HepG2 (cell line): Measurements from ENCODE around the gene CYP2W1. TPM values are rescaled to one million over a fixed set of nuclear protein-coding genes. Genes with fewer than 3 reads are reported as not detected.
A peak's percentile ranks its signal among the peaks of the same experiment; 100 is the strongest.

ENCODE experiments used
- CCDC6 ChIP-seq: sonication (generic); formaldehyde crosslinking; IDR thresholded peaks from 2 replicates; pipeline ENCODE4 v1.8.1; 2022; ENCODE audit warnings: mild to moderate bottlenecking, missing genetic modification reagents, moderate library complexity
- DR1 ChIP-seq: sonication (generic); formaldehyde crosslinking; IDR thresholded peaks from 2 replicates; pipeline ENCODE4 v1.8.0; 2021; ENCODE audit warnings: mild to moderate bottlenecking, missing genetic modification reagents, inconsistent platforms
- DRAP1 ChIP-seq: IDR thresholded peaks from 2 replicates; pipeline ENCODE4 v1.6.1; 2016; ENCODE audit warnings: missing genetic modification reagents, missing compliant biosample characterization
- GLI4 ChIP-seq: sonication (generic); formaldehyde crosslinking; IDR thresholded peaks from 2 replicates; pipeline ENCODE4 v1.5.1; 2020; ENCODE audit warnings: missing genetic modification reagents, mild to moderate bottlenecking, moderate library complexity, borderline replicate concordance
- HNRNPL ChIP-seq: fragments of 200-400 bp; formaldehyde crosslinking; IDR thresholded peaks from 2 replicates; pipeline ENCODE4 v1.6.1; 2017; ENCODE audit warnings: mild to moderate bottlenecking, low read depth, low read length
- HOXA3 ChIP-seq: sonication (generic); formaldehyde crosslinking; IDR thresholded peaks from 2 replicates; pipeline ENCODE4 v1.5.0; 2020; ENCODE audit warnings: missing genetic modification reagents
- MED8 ChIP-seq: sonication (generic); formaldehyde crosslinking; IDR thresholded peaks from 2 replicates; pipeline ENCODE4 v1.8.1; 2023; ENCODE audit warnings: mild to moderate bottlenecking, missing genetic modification reagents; ENCODE audit not compliant: insufficient replicate concordance
- NFE2L1 ChIP-seq: sonication (generic); formaldehyde crosslinking; IDR thresholded peaks from 2 replicates; pipeline ENCODE4 v1.4.0; 2020; ENCODE audit warnings: missing genetic modification reagents, mild to moderate bottlenecking, borderline replicate concordance
- PHF21A ChIP-seq: sonication (generic); formaldehyde crosslinking; IDR thresholded peaks from 2 replicates; pipeline ENCODE4 v1.5.0; 2020; ENCODE audit warnings: mild to moderate bottlenecking, missing genetic modification reagents
- RAD21 ChIP-seq: fragments of 450-650 bp; formaldehyde crosslinking; IDR thresholded peaks from 2 replicates; pipeline ENCODE4 v1.5.0; 2020; ENCODE audit warnings: mild to moderate bottlenecking
- SAFB2 ChIP-seq: sonication (generic); formaldehyde crosslinking; IDR thresholded peaks from 2 replicates; pipeline ENCODE4 v1.5.1; 2020; ENCODE audit warnings: missing genetic modification reagents, low read depth, mild to moderate bottlenecking, borderline replicate concordance
- SRSF1 ChIP-seq: fragments of 200-400 bp; formaldehyde crosslinking; optimal IDR thresholded peaks from 2 replicates; pipeline ENCODE3; 2017; ENCODE audit warnings: mild to moderate bottlenecking, low read depth, low read length, moderate library complexity
- TFE3 ChIP-seq: IDR thresholded peaks from 2 replicates; pipeline ENCODE4 v1.6.1; 2016
- YEATS2 ChIP-seq: sonication (generic); formaldehyde crosslinking; IDR thresholded peaks from 2 replicates; pipeline ENCODE4 v1.4.0; 2020; ENCODE audit warnings: missing genetic modification reagents, borderline replicate concordance
- ZNF142 ChIP-seq: sonication (generic); formaldehyde crosslinking; IDR thresholded peaks from 2 replicates; pipeline ENCODE4 v1.4.0; 2020; ENCODE audit warnings: missing genetic modification reagents
- ZNF263 ChIP-seq: sonication (generic); formaldehyde crosslinking; IDR thresholded peaks from 2 replicates; pipeline ENCODE4 v1.4.0; 2020; ENCODE audit warnings: missing genetic modification reagents
- ZNF512 ChIP-seq: sonication (generic); formaldehyde crosslinking; IDR thresholded peaks from 2 replicates; pipeline ENCODE4 v1.4.0; 2020; ENCODE audit warnings: mild to moderate bottlenecking, missing genetic modification reagents
- ZNF557 ChIP-seq: sonication (generic); formaldehyde crosslinking; IDR thresholded peaks from 2 replicates; pipeline ENCODE4 v1.4.0; 2020; ENCODE audit warnings: missing genetic modification reagents
- ZSCAN29 ChIP-seq: sonication (generic); formaldehyde crosslinking; conservative IDR thresholded peaks from 2 replicates; pipeline ENCODE4 v1.4.0; 2020; ENCODE audit warnings: mild to moderate bottlenecking, missing genetic modification reagents
- polyA plus RNA-seq, 8 experiments: library from polyadenylated mRNA; depleted of rRNA in 3 of 8; stranded (reverse) in 7 of 8; unstranded in 1 of 8; fragments of >200 nt; fragmentation: Illumina TruSeq in 4 of 8; extraction: Trizol in 4 of 8; gene quantifications; 2 replicates each; pipeline versions ENCODE4 v1.2.1 to v1.2.3, GENCODE V29; 2011 to 2016; ENCODE audit warnings: low read depth in 4 of 8, missing spikeins in 1 of 8, mixed read lengths in 1 of 8; ENCODE audit not compliant: insufficient read depth in 1 of 8
- total RNA-seq, 5 experiments: library from RNA; depleted of rRNA; stranded (reverse); fragments of >200 nt; fragmentation: Illumina TruSeq; extraction: Trizol; gene quantifications; 2 replicates each; pipeline ENCODE4 v1.2.3, GENCODE V29; 2016; ENCODE audit warnings: low read depth in 1 of 5

The CYP2W1 gene
- total and polyA plus RNA-seq, 2 of the 13 experiments (the other 11 are each of a cell fraction or from before 2014, with no cell fraction given), result 19.5 to 31.7 TPM

- TF ChIP-seq YEATS2 (peak; percentile 73; the same call in 1 of the 2 replicates), GLI4 (CRISPR knock-in tag) (no peak), ZNF512 (no peak), SAFB2 (peak; percentile 64; the same call in 1 of the 2 replicates), ZNF263 (no peak), TFE3 (CRISPR knock-in tag) (0 out of 2 replicates have a peak, but pooled peaks have one; percentile 29), HOXA3 (CRISPR knock-in tag) (peak; percentile 96), DRAP1 (peak; percentile 53; the same call in 1 of the 2 replicates), ZNF142 (no peak), MED8 (no peak), ZSCAN29 (CRISPR knock-in tag) (0 out of 2 replicates have a peak, but pooled peaks have one; percentile 40), CCDC6 (peak; percentile 44; the same call in 1 of the 2 replicates), RAD21 (CRISPR knock-in tag) (peak; percentile 44), SRSF1 (no peak), NFE2L1 (0 out of 2 replicates have a peak, but pooled peaks have one; percentile 46), DR1 (CRISPR knock-in tag) (0 out of 2 replicates have a peak, but pooled peaks have one; percentile 33), HNRNPL (peak; percentile 45; the same call in 1 of the 2 replicates), ZNF557 (CRISPR knock-in tag) (peak; percentile 53; the same call in 1 of the 2 replicates), PHF21A (peak; percentile 71)
Measured at GRCh38 chr7:974820-975681, 7.9 kb upstream of the CYP2W1 start, which contains the start of gene COX19 (continued).
